HepG2 (cell line): ENCODE results near the gene PRKCZ. TPM values are rescaled to one million over a fixed set of nuclear protein-coding genes. Genes with fewer than 3 reads are reported as not detected.

Source experiments
- HOXA9 ChIP-seq: sonication (generic); formaldehyde crosslinking; IDR thresholded peaks from 2 replicates; pipeline ENCODE4 v1.8.1; 2022; ENCODE audit warnings: missing genetic modification reagents, mild to moderate bottlenecking, moderate library complexity, borderline replicate concordance
- JARID2 ChIP-seq: sonication (generic); formaldehyde crosslinking; IDR thresholded peaks from 2 replicates; pipeline ENCODE4 v1.8.1; 2023; ENCODE audit warnings: missing genetic modification reagents, inconsistent platforms; ENCODE audit not compliant: insufficient replicate concordance
- MAFG ChIP-seq: sonication (generic); formaldehyde crosslinking; IDR thresholded peaks from 2 replicates; pipeline ENCODE4 v1.5.1; 2020; ENCODE audit warnings: mild to moderate bottlenecking, missing genetic modification reagents
- MBD4 ChIP-seq: IDR thresholded peaks from 2 replicates; pipeline ENCODE4 v1.6.1; 2012; ENCODE audit warnings: low read length, inconsistent platforms, borderline replicate concordance
- MTA1 ChIP-seq: sonication (generic); formaldehyde crosslinking; IDR thresholded peaks from 2 replicates; pipeline ENCODE4 v1.4.0; 2020; ENCODE audit warnings: missing genetic modification reagents, mild to moderate bottlenecking, borderline replicate concordance
- NPAS2 ChIP-seq: sonication (generic); formaldehyde crosslinking; IDR thresholded peaks from 2 replicates; pipeline ENCODE4 v1.8.0; 2022; ENCODE audit warnings: mild to moderate bottlenecking, missing genetic modification reagents, borderline replicate concordance
- NR0B2 ChIP-seq: sonication (generic); formaldehyde crosslinking; IDR thresholded peaks from 2 replicates; pipeline ENCODE4 v1.4.0; 2020; ENCODE audit warnings: mild to moderate bottlenecking, missing genetic modification reagents
- NR2F6 ChIP-seq, 2 experiments: IDR thresholded peaks; 2 replicates each; pipeline ENCODE4 v1.6.1; 2016; ENCODE audit warnings: antibody characterized with exemption in 1 of 2, mild to moderate bottlenecking in 1 of 2
- TARDBP ChIP-seq: sonication (generic); formaldehyde crosslinking; IDR thresholded peaks from 2 replicates; pipeline ENCODE4 v1.8.0; 2022; ENCODE audit warnings: mild to moderate bottlenecking, missing genetic modification reagents
- TRIM22 ChIP-seq: fragments of 450-650 bp; IDR thresholded peaks from 2 replicates; pipeline ENCODE4 v1.6.1; 2017
- ZNF224 ChIP-seq: sonication (generic); formaldehyde crosslinking; IDR thresholded peaks from 2 replicates; pipeline ENCODE4 v1.5.0; 2020; ENCODE audit warnings: mild to moderate bottlenecking, missing genetic modification reagents
- ZNF276 ChIP-seq: sonication (generic); formaldehyde crosslinking; IDR thresholded peaks from 2 replicates; pipeline ENCODE4 v1.4.0; 2020; ENCODE audit warnings: mild to moderate bottlenecking, low read depth, missing genetic modification reagents
- ZNF543 ChIP-seq: sonication (generic); formaldehyde crosslinking; IDR thresholded peaks from 2 replicates; pipeline ENCODE4 v1.4.0; 2020; ENCODE audit warnings: mild to moderate bottlenecking, missing genetic modification reagents
- ZNF556 ChIP-seq: sonication (generic); formaldehyde crosslinking; IDR thresholded peaks from 2 replicates; pipeline ENCODE4 v1.4.0; 2020; ENCODE audit warnings: mild to moderate bottlenecking, missing genetic modification reagents, borderline replicate concordance
- ZNF607 ChIP-seq: sonication (generic); formaldehyde crosslinking; IDR thresholded peaks from 2 replicates; pipeline ENCODE4 v1.5.1; 2020; ENCODE audit warnings: missing genetic modification reagents, mild to moderate bottlenecking, borderline replicate concordance
- ZNF704 ChIP-seq: sonication (generic); formaldehyde crosslinking; IDR thresholded peaks from 2 replicates; pipeline ENCODE4 v1.8.1; 2023; ENCODE audit warnings: mild to moderate bottlenecking, inconsistent platforms, moderate library complexity, missing genetic modification reagents, borderline replicate concordance
- ZNF720 ChIP-seq: sonication (generic); formaldehyde crosslinking; IDR thresholded peaks from 2 replicates; pipeline ENCODE4 v1.4.0; 2020; ENCODE audit warnings: missing genetic modification reagents
- ZNF761 ChIP-seq: sonication (generic); formaldehyde crosslinking; conservative IDR thresholded peaks from 2 replicates; pipeline ENCODE4 v1.4.0; 2020; ENCODE audit warnings: mild to moderate bottlenecking, missing genetic modification reagents
- ZNF850 ChIP-seq: sonication (generic); formaldehyde crosslinking; conservative IDR thresholded peaks from 2 replicates; pipeline ENCODE4 v1.9.0; 2021; ENCODE audit warnings: mild to moderate bottlenecking, missing genetic modification reagents
- polyA plus RNA-seq, 8 experiments: library from polyadenylated mRNA; depleted of rRNA in 3 of 8; stranded (reverse) in 7 of 8; unstranded in 1 of 8; fragments of >200 nt; fragmentation: Illumina TruSeq in 4 of 8; extraction: Trizol in 4 of 8; gene quantifications; 2 replicates each; pipeline versions ENCODE4 v1.2.1 to v1.2.3, GENCODE V29; 2011 to 2016; ENCODE audit warnings: low read depth in 4 of 8, missing spikeins in 1 of 8, mixed read lengths in 1 of 8; ENCODE audit not compliant: insufficient read depth in 1 of 8
- total RNA-seq, 5 experiments: library from RNA; depleted of rRNA; stranded (reverse); fragments of >200 nt; fragmentation: Illumina TruSeq; extraction: Trizol; gene quantifications; 2 replicates each; pipeline ENCODE4 v1.2.3, GENCODE V29; 2016; ENCODE audit warnings: low read depth in 1 of 5
- TF ChIP-seq, protein P1 (sequence below): IDR thresholded peaks from 2 replicates; pipeline ENCODE4 v1.6.1; 2016; ENCODE audit warnings: control low read depth
- TF ChIP-seq, protein P2 (sequence below): sonication (generic); formaldehyde crosslinking; IDR thresholded peaks from 2 replicates; pipeline ENCODE4 v1.4.0; 2020; ENCODE audit warnings: mild to moderate bottlenecking, missing genetic modification reagents

The PRKCZ gene
- total and polyA plus RNA-seq, 2 of the 13 experiments (the other 11 are each of a cell fraction or from before 2014, with no cell fraction given), result 34.7 to 85.2 TPM

GRCh38 chr1:2194898-2195673 is 144.9 kb downstream of the PRKCZ start (continued):
- no peak for TF ChIP-seq ZNF276 (CRISPR knock-in tag)
- TF ChIP-seq, protein P1, sequence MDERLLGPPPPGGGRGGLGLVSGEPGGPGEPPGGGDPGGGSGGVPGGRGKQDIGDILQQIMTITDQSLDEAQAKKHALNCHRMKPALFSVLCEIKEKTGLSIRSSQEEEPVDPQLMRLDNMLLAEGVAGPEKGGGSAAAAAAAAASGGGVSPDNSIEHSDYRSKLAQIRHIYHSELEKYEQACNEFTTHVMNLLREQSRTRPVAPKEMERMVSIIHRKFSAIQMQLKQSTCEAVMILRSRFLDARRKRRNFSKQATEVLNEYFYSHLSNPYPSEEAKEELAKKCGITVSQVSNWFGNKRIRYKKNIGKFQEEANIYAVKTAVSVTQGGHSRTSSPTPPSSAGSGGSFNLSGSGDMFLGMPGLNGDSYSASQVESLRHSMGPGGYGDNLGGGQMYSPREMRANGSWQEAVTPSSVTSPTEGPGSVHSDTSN, result no peak
- TF ChIP-seq, protein P2, sequence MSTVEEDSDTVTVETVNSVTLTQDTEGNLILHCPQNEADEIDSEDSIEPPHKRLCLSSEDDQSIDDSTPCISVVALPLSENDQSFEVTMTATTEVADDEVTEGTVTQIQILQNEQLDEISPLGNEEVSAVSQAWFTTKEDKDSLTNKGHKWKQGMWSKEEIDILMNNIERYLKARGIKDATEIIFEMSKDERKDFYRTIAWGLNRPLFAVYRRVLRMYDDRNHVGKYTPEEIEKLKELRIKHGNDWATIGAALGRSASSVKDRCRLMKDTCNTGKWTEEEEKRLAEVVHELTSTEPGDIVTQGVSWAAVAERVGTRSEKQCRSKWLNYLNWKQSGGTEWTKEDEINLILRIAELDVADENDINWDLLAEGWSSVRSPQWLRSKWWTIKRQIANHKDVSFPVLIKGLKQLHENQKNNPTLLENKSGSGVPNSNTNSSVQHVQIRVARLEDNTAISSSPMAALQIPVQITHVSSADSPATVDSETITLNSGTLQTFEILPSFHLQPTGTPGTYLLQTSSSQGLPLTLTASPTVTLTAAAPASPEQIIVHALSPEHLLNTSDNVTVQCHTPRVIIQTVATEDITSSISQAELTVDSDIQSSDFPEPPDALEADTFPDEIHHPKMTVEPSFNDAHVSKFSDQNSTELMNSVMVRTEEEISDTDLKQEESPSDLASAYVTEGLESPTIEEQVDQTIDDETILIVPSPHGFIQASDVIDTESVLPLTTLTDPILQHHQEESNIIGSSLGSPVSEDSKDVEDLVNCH (CRISPR knock-in tag), result no peak
- TF ChIP-seq ZNF224 (CRISPR knock-in tag), result no peak
- peak; percentile 26 for TF ChIP-seq JARID2 (CRISPR knock-in tag)
- peak; percentile 31; the same call in 1 of the 2 replicates for TF ChIP-seq ZNF556 (CRISPR knock-in tag)
- no peak for TF ChIP-seq ZNF761 (CRISPR knock-in tag)
- no peak for TF ChIP-seq ZNF850 (CRISPR knock-in tag)
- no peak for TF ChIP-seq NPAS2 (CRISPR knock-in tag)
- TF ChIP-seq MBD4, result no peak
- no peak for TF ChIP-seq HOXA9
- TF ChIP-seq TRIM22, result no peak
- no peak for TF ChIP-seq ZNF720
- no peak for TF ChIP-seq TARDBP (CRISPR knock-in tag)
- 0 out of 2 replicates have a peak, but pooled peaks have one; percentile 45 for TF ChIP-seq ZNF607
- no peak for TF ChIP-seq NR0B2 (CRISPR knock-in tag)
- TF ChIP-seq MAFG (CRISPR knock-in tag), result no peak
- peak; percentile 70; the same call in 1 of the 2 replicates for TF ChIP-seq ZNF704 (CRISPR knock-in tag)
- TF ChIP-seq ZNF543 (CRISPR knock-in tag), result no peak
- TF ChIP-seq MTA1 (CRISPR knock-in tag), result peak; percentile 83; the same call in 1 of the 2 replicates
- no peak for TF ChIP-seq NR2F6 (IDR thresholded peaks at IDR 0.05)
- TF ChIP-seq NR2F6 (CRISPR knock-in tag; IDR thresholded peaks at IDR 0.05), result peak; percentile 40
